ENCODE results near the gene SLC46A2.

DNA sequence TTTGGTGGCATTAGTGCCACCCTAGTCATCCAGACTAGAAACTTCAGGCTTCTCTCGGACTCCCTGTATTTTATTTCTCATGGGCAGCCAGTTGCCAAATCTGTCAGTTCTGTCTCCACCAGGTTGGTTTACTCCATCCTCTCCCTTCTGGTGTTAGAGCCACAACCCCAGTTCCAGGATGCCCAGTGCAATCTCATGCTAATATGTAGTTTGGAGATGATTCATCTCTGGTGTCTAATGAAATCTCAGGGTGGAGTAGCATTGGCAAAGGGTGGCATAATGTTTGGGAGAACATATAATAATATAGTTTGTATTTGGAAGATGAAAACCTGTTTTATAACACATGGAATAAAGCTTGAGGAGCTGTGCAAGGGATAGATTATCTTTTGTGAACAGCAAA, 30.2 kb downstream of the SLC46A2 start:
- TF ChIP-seq, protein P1, sequence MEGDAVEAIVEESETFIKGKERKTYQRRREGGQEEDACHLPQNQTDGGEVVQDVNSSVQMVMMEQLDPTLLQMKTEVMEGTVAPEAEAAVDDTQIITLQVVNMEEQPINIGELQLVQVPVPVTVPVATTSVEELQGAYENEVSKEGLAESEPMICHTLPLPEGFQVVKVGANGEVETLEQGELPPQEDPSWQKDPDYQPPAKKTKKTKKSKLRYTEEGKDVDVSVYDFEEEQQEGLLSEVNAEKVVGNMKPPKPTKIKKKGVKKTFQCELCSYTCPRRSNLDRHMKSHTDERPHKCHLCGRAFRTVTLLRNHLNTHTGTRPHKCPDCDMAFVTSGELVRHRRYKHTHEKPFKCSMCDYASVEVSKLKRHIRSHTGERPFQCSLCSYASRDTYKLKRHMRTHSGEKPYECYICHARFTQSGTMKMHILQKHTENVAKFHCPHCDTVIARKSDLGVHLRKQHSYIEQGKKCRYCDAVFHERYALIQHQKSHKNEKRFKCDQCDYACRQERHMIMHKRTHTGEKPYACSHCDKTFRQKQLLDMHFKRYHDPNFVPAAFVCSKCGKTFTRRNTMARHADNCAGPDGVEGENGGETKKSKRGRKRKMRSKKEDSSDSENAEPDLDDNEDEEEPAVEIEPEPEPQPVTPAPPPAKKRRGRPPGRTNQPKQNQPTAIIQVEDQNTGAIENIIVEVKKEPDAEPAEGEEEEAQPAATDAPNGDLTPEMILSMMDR (IDR thresholded peaks at IDR 0.05), result no peak
- no peak for TF ChIP-seq EZH2 (IDR thresholded peaks at IDR 0.05; ENCODE audit: borderline replicate concordance, insufficient read depth, low read depth, low read length, poor library complexity, severe bottlenecking)
